A172 (cell line): ENCODE measurements around the gene GYPB. TPM values are rescaled to one million over a fixed set of nuclear protein-coding genes. Genes with fewer than 3 reads are reported as not detected.

Source experiments
- total RNA-seq: library from RNA; depleted of rRNA; stranded (reverse); fragments of >200 nt; shearing (Covaris generic); gene quantifications from 2 replicates; pipeline ENCODE4 v1.2.3, GENCODE V29; 2014; rRNA removed

GYPB gene
- total RNA-seq, 1 experiment from 2014 or later: not detected

Other genes with a start within 250 kb of the GYPB start
- gene GYPE, start 113.8 kb downstream of the GYPB start, total RNA-seq: not detected in 2 replicates
- gene GYPA, start 121.3 kb upstream of the GYPB start, total RNA-seq: not detected in 2 replicates